Measurements from ENCODE around the gene SLC4A7.

Gene SLC4A7

GRCh38 chr3:27422617-27423016 is 61.6 kb downstream of the SLC4A7 start:
- TF ChIP-seq EGR1 (IDR thresholded peaks at IDR 0.05) (no peak), RAD21 (IDR thresholded peaks at IDR 0.05; ENCODE audit: low read depth) (no peak), TAF1 (IDR thresholded peaks at IDR 0.05; ENCODE audit: low read depth) (no peak), TEAD4 (IDR thresholded peaks at IDR 0.05) (no peak), CEBPB (IDR thresholded peaks at IDR 0.05) (no peak)
- TF ChIP-seq, protein P1, sequence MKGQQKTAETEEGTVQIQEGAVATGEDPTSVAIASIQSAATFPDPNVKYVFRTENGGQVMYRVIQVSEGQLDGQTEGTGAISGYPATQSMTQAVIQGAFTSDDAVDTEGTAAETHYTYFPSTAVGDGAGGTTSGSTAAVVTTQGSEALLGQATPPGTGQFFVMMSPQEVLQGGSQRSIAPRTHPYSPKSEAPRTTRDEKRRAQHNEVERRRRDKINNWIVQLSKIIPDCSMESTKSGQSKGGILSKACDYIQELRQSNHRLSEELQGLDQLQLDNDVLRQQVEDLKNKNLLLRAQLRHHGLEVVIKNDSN (IDR thresholded peaks at IDR 0.05): no peak

DNA sequence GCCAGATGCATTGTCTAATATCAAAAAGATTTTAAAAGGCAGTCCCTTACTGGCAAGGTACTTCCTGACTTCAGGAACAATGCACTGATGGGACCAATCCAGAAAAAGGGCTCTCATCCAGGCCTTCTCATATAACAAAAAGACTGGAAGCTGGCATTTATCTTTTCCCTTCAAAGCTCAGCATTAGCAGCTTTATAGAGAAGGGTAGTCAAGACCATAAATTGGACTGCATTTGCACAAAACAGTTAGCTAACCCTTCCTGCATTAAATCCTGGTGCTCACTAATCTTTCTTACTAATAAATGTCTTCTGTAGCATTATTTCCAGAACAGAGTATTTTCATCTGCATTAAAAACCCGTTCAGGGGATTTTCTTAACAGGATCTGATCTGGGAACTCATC is 69.0 kb downstream of the SLC4A7 start:
- no peak for TF ChIP-seq FOXM1 (IDR thresholded peaks at IDR 0.05; ENCODE audit: borderline replicate concordance, low read depth)
- no peak for TF ChIP-seq CREB1 (IDR thresholded peaks at IDR 0.05; ENCODE audit: low read depth)
- TF ChIP-seq, protein P1 (IDR thresholded peaks at IDR 0.05): no peak

DNA sequence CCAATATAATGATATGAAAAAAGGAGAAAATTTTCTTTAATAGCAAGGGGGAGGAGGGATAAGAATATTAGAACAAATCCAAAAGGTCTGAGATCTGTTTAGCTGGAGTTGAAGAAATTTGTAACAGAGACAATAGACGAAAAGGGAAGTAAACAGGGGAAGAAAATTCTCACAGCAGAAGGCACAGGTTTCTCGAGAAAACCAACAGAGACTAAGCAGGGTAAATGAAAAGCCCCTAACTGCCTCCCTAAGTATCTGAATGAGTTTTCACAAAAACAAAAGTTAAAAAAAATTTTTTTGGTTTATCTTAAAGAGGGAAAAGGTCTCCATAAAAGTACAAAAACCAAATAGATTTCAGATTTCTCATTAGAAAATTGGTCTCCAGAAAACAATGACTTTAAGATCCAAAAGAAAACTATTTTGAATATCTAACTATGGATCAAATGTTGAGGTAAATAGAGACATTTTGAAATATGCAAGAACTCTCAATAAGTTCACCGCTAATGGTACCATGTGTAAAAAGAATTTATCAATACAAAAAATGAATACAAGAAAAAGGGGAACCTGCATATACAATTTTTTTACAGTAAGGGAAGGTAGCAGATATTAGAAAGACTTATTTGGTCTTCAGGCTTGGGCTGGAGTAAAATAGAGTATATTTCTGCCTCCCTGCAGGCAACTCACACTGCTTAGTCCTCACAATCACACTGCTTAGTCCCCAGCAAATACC is 91.1 kb downstream of the SLC4A7 start:
- TF ChIP-seq NFIC (IDR thresholded peaks at IDR 0.05): no peak

DNA sequence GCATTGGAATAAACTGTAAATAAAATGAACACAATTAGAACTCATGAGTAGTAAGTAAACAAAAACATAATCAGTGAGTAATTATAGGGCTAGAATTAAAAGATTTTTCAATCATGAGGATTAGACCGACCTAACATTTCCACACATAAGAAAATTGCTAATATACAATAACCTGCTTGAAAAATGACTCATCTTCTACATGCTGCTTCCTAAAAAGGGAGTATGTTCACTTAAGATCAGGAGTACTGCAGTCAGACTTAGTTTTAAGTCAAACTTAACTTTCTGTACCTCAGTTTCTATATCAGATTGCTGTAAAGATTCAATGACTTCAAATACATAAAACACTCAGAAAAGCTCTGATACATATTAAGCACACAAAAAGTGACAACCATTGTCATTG is 92.4 kb downstream of the SLC4A7 start:
- no peak for TF ChIP-seq CEBPB (IDR thresholded peaks at IDR 0.05)
- TF ChIP-seq TAF1 (IDR thresholded peaks at IDR 0.05; ENCODE audit: low read depth): no peak
- no peak for TF ChIP-seq YY1 (IDR thresholded peaks at IDR 0.05; ENCODE audit: low read depth)
- TF ChIP-seq NFIC (IDR thresholded peaks at IDR 0.05): no peak
- no peak for TF ChIP-seq EGR1 (IDR thresholded peaks at IDR 0.05)
- no peak for TF ChIP-seq TEAD4 (IDR thresholded peaks at IDR 0.05)

DNA sequence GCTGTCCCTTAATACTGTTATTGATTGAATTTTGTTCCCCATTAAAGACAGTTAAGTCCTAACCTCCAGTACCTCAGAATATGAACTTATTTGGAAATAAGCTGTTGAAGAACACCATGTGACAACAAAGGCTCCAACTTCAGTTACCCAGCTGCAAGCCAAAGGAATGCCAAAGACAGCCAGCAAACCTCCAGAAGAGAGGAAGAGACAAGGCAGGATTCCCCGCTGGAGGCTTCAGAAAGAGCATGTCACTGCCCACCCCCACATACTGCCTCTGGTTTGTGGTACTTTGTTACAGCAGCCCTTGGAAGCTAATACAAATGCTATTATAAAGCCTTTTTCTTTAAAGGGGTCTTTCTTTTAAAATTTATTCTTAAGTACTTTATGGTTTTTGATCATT is 96.6 kb downstream of the SLC4A7 start:
- TF ChIP-seq, protein P1 (IDR thresholded peaks at IDR 0.05): no peak
- TF ChIP-seq YY1 (IDR thresholded peaks at IDR 0.05; ENCODE audit: low read depth) (no peak), EP300 (IDR thresholded peaks at IDR 0.05; ENCODE audit: borderline replicate concordance) (no peak), NFIC (IDR thresholded peaks at IDR 0.05) (no peak), EGR1 (IDR thresholded peaks at IDR 0.05) (no peak), TAF1 (IDR thresholded peaks at IDR 0.05; ENCODE audit: low read depth) (no peak), TEAD4 (IDR thresholded peaks at IDR 0.05) (no peak), CEBPB (IDR thresholded peaks at IDR 0.05) (no peak), ZBTB7A (IDR thresholded peaks at IDR 0.05; ENCODE audit: low read depth) (no peak), FOXM1 (IDR thresholded peaks at IDR 0.05; ENCODE audit: borderline replicate concordance, low read depth) (no peak), RAD21 (IDR thresholded peaks at IDR 0.05; ENCODE audit: low read depth) (no peak), CREB1 (IDR thresholded peaks at IDR 0.05; ENCODE audit: low read depth) (no peak), REST (IDR thresholded peaks at IDR 0.05; ENCODE audit: low read depth) (no peak), TCF12 (IDR thresholded peaks at IDR 0.05; ENCODE audit: low read depth) (no peak)
- TF ChIP-seq, protein P2, sequence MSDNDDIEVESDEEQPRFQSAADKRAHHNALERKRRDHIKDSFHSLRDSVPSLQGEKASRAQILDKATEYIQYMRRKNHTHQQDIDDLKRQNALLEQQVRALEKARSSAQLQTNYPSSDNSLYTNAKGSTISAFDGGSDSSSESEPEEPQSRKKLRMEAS (IDR thresholded peaks at IDR 0.05): no peak

DNA sequence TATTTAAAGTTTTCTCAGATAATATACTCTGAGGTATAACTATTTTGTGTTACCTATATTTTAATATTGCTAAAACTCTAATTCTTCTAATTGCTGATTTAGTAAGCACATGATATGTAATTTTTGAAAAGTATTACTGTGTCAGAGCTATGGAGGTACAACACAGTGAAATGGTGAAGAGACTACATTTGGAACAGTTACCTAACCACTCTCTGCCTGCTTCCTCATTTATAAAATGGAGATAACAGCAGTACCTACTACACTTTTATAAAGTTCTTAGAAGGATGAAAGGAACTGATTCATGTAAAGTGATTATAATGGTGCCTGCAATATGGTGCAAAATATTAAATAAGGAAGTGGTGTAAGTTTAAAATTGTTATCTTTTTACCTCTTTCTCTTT is 98.7 kb downstream of the SLC4A7 start:
- TF ChIP-seq TAF1 (IDR thresholded peaks at IDR 0.05; ENCODE audit: low read depth): no peak
- no peak for TF ChIP-seq CREB1 (IDR thresholded peaks at IDR 0.05; ENCODE audit: low read depth)
- TF ChIP-seq FOXM1 (IDR thresholded peaks at IDR 0.05; ENCODE audit: borderline replicate concordance, low read depth): no peak
- TF ChIP-seq CEBPB (IDR thresholded peaks at IDR 0.05): no peak
- no peak for TF ChIP-seq YY1 (IDR thresholded peaks at IDR 0.05; ENCODE audit: low read depth)
- TF ChIP-seq NFIC (IDR thresholded peaks at IDR 0.05): no peak
- no peak for TF ChIP-seq TEAD4 (IDR thresholded peaks at IDR 0.05)
- no peak for TF ChIP-seq REST (IDR thresholded peaks at IDR 0.05; ENCODE audit: low read depth)
- TF ChIP-seq ZBTB7A (IDR thresholded peaks at IDR 0.05; ENCODE audit: low read depth): no peak
- TF ChIP-seq RAD21 (IDR thresholded peaks at IDR 0.05; ENCODE audit: low read depth): no peak
- TF ChIP-seq EP300 (IDR thresholded peaks at IDR 0.05; ENCODE audit: borderline replicate concordance): no peak
- TF ChIP-seq, protein P1 (IDR thresholded peaks at IDR 0.05): no peak
- no peak for TF ChIP-seq EGR1 (IDR thresholded peaks at IDR 0.05)
- no peak for TF ChIP-seq TCF12 (IDR thresholded peaks at IDR 0.05; ENCODE audit: low read depth)
- TF ChIP-seq, protein P2 (IDR thresholded peaks at IDR 0.05): no peak

Measured in Ishikawa (cell line).